Keratinocyte (primary cell): ENCODE measurements around the gene PDIA4. TPM values are rescaled to one million over a fixed set of nuclear protein-coding genes. Genes with fewer than 3 reads are reported as not detected.
A peak's percentile ranks its signal among the peaks of the same experiment; 100 is the strongest.

Experiments
- DNase-seq: peaks from one replicate; pipeline ENCODE4 v3.0.0-alpha.2; 2011; ENCODE audit warnings: low read depth, missing footprints, low spot score
- FAIRE-seq: peaks from 2 replicates; lab custom pipeline; 2011; peaks lifted over from hg19 to GRCh38; lab: Jason Lieb, UNC
- H2AFZ ChIP-seq: 2 replicates; pipeline ENCODE4 v1.6.0; 2012; ENCODE audit warnings: low read length, control low read depth, inconsistent platforms; ENCODE audit not compliant: control insufficient read depth
- H3K27ac ChIP-seq: 2 replicates; pipeline ENCODE4 v1.5.1; 2011; ENCODE audit warnings: low read length; ENCODE audit not compliant: control insufficient read depth, insufficient read depth
- H3K27me3 ChIP-seq: 3 replicates; pipeline ENCODE4 v1.6.0; 2011; ENCODE audit warnings: low read length; ENCODE audit not compliant: control insufficient read depth, insufficient read depth; ENCODE audit errors: extremely low read depth
- H3K36me3 ChIP-seq, 2 experiments: 2 replicates in 1 of 2; 3 replicates in 1 of 2; pipeline ENCODE4 v1.5.1; 2011; ENCODE audit warnings: low read length in 2 of 2, mild to moderate bottlenecking in 1 of 2; ENCODE audit not compliant: control insufficient read depth in 2 of 2, insufficient read depth in 2 of 2; ENCODE audit errors: extremely low read depth in 1 of 2
- H3K4me1 ChIP-seq: 3 replicates; pipeline ENCODE4 v1.5.1; 2011; ENCODE audit warnings: low read length; ENCODE audit not compliant: control insufficient read depth, insufficient read depth; ENCODE audit errors: extremely low read depth
- H3K4me2 ChIP-seq: 3 replicates; pipeline ENCODE4 v1.6.0; 2011; ENCODE audit warnings: low read depth, low read length; ENCODE audit not compliant: control insufficient read depth, insufficient read depth; ENCODE audit errors: extremely low read depth
- H3K4me3 ChIP-seq, 3 experiments: fragments of 200-600 bp in 1 of 3; sonication (generic) in 1 of 3; 2 replicates in 2 of 3; 3 replicates in 1 of 3; pipeline ENCODE4 v1.5.1; 2011 to 2016; ENCODE audit warnings: low read length in 3 of 3, mild to moderate bottlenecking in 3 of 3, control low read depth in 2 of 3, inconsistent platforms in 1 of 3, low read depth in 1 of 3, mixed read lengths in 1 of 3, mixed run types in 1 of 3, moderate library complexity in 1 of 3; ENCODE audit not compliant: control insufficient read depth in 2 of 3, insufficient read depth in 2 of 3; ENCODE audit errors: extremely low read depth in 1 of 3
- H3K79me2 ChIP-seq: 2 replicates; pipeline ENCODE4 v1.6.0; 2012; ENCODE audit warnings: low read length; ENCODE audit not compliant: control insufficient read depth, insufficient read depth
- H3K9ac ChIP-seq: 3 replicates; pipeline ENCODE4 v1.6.0; 2011; ENCODE audit warnings: low read length; ENCODE audit not compliant: control insufficient read depth, insufficient read depth; ENCODE audit errors: extremely low read depth
- H3K9me1 ChIP-seq: 3 replicates; pipeline ENCODE4 v1.6.0; 2011; ENCODE audit warnings: low read length; ENCODE audit not compliant: control insufficient read depth, insufficient read depth; ENCODE audit errors: extremely low read depth
- H3K9me3 ChIP-seq: 2 replicates; pipeline ENCODE4 v1.5.1; 2012; ENCODE audit warnings: low read depth, low read length; ENCODE audit not compliant: control insufficient read depth
- H4K20me1 ChIP-seq: 3 replicates; pipeline ENCODE4 v1.6.0; 2011; ENCODE audit warnings: low read length; ENCODE audit not compliant: control insufficient read depth, insufficient read depth; ENCODE audit errors: extremely low read depth
- CTCF ChIP-seq, 3 experiments: IDR thresholded peaks in 1 of 3; conservative IDR thresholded peaks in 1 of 3; optimal IDR thresholded peaks in 1 of 3; 2 replicates in 2 of 3; 3 replicates in 1 of 3; pipeline versions ENCODE3 to v1.5.1; 2011; ENCODE audit warnings: low read length in 3 of 3, mild to moderate bottlenecking in 3 of 3, moderate library complexity in 2 of 3, control low read depth in 1 of 3, inconsistent platforms in 1 of 3; ENCODE audit not compliant: insufficient read depth in 2 of 3; ENCODE audit errors: extremely low read depth in 1 of 3
- EZH2 ChIP-seq: IDR thresholded peaks from one replicate; pipeline ENCODE4 v1.6.1; 2012; ENCODE audit warnings: inconsistent platforms, mild to moderate bottlenecking, low read length, moderate library complexity
- dilution Hi-C: fragments of 300-500 bp; cut with MboI; formaldehyde crosslinking; loops from one replicate; pipeline ENCODE4 v1.7.0; 2020; ENCODE audit warnings: low sequenced_read_pairs; ENCODE audit not compliant: extremely low pct_ligation_motif_present
- polyA plus RNA-seq, 5 experiments: library from polyadenylated mRNA; depleted of rRNA in 3 of 5; stranded (reverse) in 3 of 5; stranded (forward) in 1 of 5; unstranded in 1 of 5; fragments of >200 nt; gene quantifications; 1 replicate in 1 of 5; 2 replicates in 3 of 5; 3 replicates in 1 of 5; pipeline versions ENCODE4 v1.2.1 to v1.2.3, GENCODE V29; 2011 to 2012; ENCODE audit warnings: missing spikeins in 2 of 5, low read depth in 1 of 5, low replicate concordance in 1 of 5

PDIA4 gene
- polyA plus RNA-seq, 1 donor (not counting 4 experiments of a cell fraction or from before 2014, with no cell fraction given), result 145 TPM

DNA sequence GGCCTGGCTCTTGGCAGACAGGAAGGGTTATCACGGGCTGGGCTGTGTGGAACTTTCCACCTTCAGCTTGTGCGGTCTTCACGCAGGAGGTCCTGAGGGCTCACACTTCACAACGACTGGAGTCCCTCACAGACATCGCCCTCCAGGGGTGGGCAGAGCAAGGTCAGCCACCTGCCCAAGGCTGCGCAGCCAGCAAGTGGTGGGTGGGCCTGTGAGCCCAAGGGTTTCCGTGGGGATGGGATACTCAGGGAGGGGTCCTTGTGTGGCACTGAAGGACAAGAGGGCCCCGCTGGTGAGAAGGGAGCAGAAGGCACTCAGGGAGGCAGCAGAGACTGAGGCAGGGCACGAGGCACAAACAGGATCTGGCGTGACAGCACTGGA is 22.0 kb downstream of the PDIA4 start:
- Histone ChIP-seq H4K20me1 (peaks cover 9% of the 10 kb centered on the region), H3K79me2 (peaks cover 5% of the 10 kb centered on the region), H3K9ac (no peak overlapping the region), H3K27ac (no peak overlapping the region), H3K4me2 (no peak overlapping the region), H3K4me3 (no peak overlapping the region), H3K4me1 (no peaks in the 10 kb centered on the region), H3K9me3 (no peaks in the 10 kb centered on the region), H3K9me1 (no peaks in the 10 kb centered on the region), H3K36me3 (peaks cover 49 to 76% of the 10 kb centered on the region in 2 experiments), H3K27me3 (no peaks in the 10 kb centered on the region), H2AFZ (no peak overlapping the region)
- dilution Hi-C loops, result no loop called here
- DNase-seq (no peak), FAIRE-seq (no peak)
- no peak for TF ChIP-seq EZH2
- no peak for TF ChIP-seq CTCF (optimal IDR thresholded peaks at IDR 0.05 in 1 of 3, IDR thresholded peaks at IDR 0.05 in 1 of 3, conservative IDR thresholded peaks at IDR 0.05 in 1 of 3; ENCODE audit: extremely low read depth in 1 of 3, insufficient read depth in 2 of 3, low read length in 3 of 3)

- Histone ChIP-seq H3K27me3 (no peaks in the 10 kb centered on the region), H3K9me3 (no peaks in the 10 kb centered on the region), H2AFZ (no peak overlapping the region), H3K36me3 (peaks cover 48 to 70% of the 10 kb centered on the region in 2 experiments), H3K9me1 (no peaks in the 10 kb centered on the region), H3K4me2 (no peak overlapping the region), H3K4me1 (no peaks in the 10 kb centered on the region), H3K79me2 (peaks cover 2% of the 10 kb centered on the region), H3K27ac (no peak overlapping the region), H3K4me3 (no peak overlapping the region), H4K20me1 (peaks cover 9% of the 10 kb centered on the region), H3K9ac (no peak overlapping the region)
- DNase-seq (no peak), FAIRE-seq (no peak)
- dilution Hi-C loops, result no loop called here
- no peak for TF ChIP-seq EZH2
- peak; percentile 68 to 74 (median 72) for TF ChIP-seq CTCF (optimal IDR thresholded peaks at IDR 0.05 in 1 of 3, IDR thresholded peaks at IDR 0.05 in 1 of 3, conservative IDR thresholded peaks at IDR 0.05 in 1 of 3; ENCODE audit: extremely low read depth in 1 of 3, insufficient read depth in 2 of 3, low read length in 3 of 3)
Measured at GRCh38 chr7:149005427-149006344, 22.6 kb downstream of the PDIA4 start.
